ENCODE measurements around the gene KRTAP10-8.

- TF ChIP-seq CTCF (conservative IDR thresholded peaks at IDR 0.05 in 1 of 2, IDR thresholded peaks at IDR 0.05 in 1 of 2; ENCODE audit: extremely low read depth in 1 of 2, insufficient read depth in 1 of 2, low read depth in 1 of 2, low read length in 2 of 2) (no peak), EZH2 (IDR thresholded peaks at IDR 0.05; ENCODE audit: borderline replicate concordance, low read length) (no peak)
These were observed 28.1 kb upstream of the KRTAP10-8 start for GRCh38 chr21:44583800-44584147.

Data from mammary epithelial cell (primary cell).